Kidney (tissue), 14 donors: ENCODE data around the gene CCDC24. TPM values are rescaled to one million over a fixed set of nuclear protein-coding genes. Genes with fewer than 3 reads are reported as not detected.

ENCODE experiments used
- DNase-seq, 5 donors: peaks; one replicate each; pipeline ENCODE4 v3.0.0-alpha.2; 2013 to 2020
- FAIRE-seq: peaks from 2 replicates; lab custom pipeline; 2012; peaks lifted over from hg19 to GRCh38; lab: Jason Lieb, UNC
- H3K27ac ChIP-seq, 2 donors: one replicate each; pipeline ENCODE4 v1.7.0; 2013; ENCODE audit warnings: low read depth in 2 of 2, low read length in 2 of 2, inconsistent platforms in 1 of 2
- H3K27me3 ChIP-seq: one replicate; pipeline ENCODE4 v1.7.1; 2013; ENCODE audit warnings: low read length, inconsistent platforms; ENCODE audit not compliant: control insufficient read depth, insufficient read depth
- H3K36me3 ChIP-seq, 3 donors: one replicate each; pipeline versions ENCODE4 v1.7.0 to v1.7.1; 2013; ENCODE audit warnings: low read length in 3 of 3, control low read depth in 1 of 3, inconsistent platforms in 1 of 3; ENCODE audit not compliant: insufficient read depth in 3 of 3, control insufficient read depth in 2 of 3
- H3K4me1 ChIP-seq, 3 donors: one replicate each; pipeline versions ENCODE4 v1.7.0 to v1.7.1; 2013; ENCODE audit warnings: low read length in 3 of 3, inconsistent platforms in 1 of 3, low read depth in 1 of 3; ENCODE audit not compliant: control insufficient read depth in 2 of 3, insufficient read depth in 2 of 3
- H3K4me3 ChIP-seq, 3 donors: one replicate each; pipeline versions ENCODE4 v1.7.0 to v1.8.1; 2013; ENCODE audit warnings: low read length in 3 of 3, control low read depth in 1 of 3, inconsistent platforms in 1 of 3
- H3K9ac ChIP-seq, 3 donors: one replicate each; pipeline versions ENCODE4 v1.7.0 to v1.7.1; 2013; ENCODE audit warnings: low read length in 3 of 3, control low read depth in 1 of 3, inconsistent platforms in 1 of 3
- H3K9me3 ChIP-seq, 3 donors: one replicate each; pipeline versions ENCODE4 v1.7.0 to v1.7.1; 2013; ENCODE audit warnings: low read length in 3 of 3, control low read depth in 1 of 3, inconsistent platforms in 1 of 3; ENCODE audit not compliant: control insufficient read depth in 2 of 3, insufficient read depth in 1 of 3
- CTCF ChIP-seq: IDR thresholded peaks from 3 replicates; pipeline ENCODE4 v1.5.1; 2012; ENCODE audit warnings: mild to moderate bottlenecking, moderate library complexity, borderline replicate concordance; ENCODE audit not compliant: insufficient read depth; ENCODE audit errors: extremely low read depth
- intact Hi-C: fragments of 100-400 bp; cut with DNase I; formaldehyde crosslinking; loops from one replicate; pipeline ENCODE4 v1.11.1; 2022
- polyA plus RNA-seq: library from polyadenylated mRNA; stranded (reverse); fragments of 350-450 nt; fragmentation: Illumina TruSeq; extraction: RNeasy Lipid Tissue Mini Kit (QIAGEN cat#74804); gene quantifications from one replicate; pipeline ENCODE4 v1.2.3, GENCODE V29; 2014; ENCODE audit warnings: low read depth, low replicate concordance; ENCODE audit not compliant: insufficient read depth
- total RNA-seq: library from RNA; stranded (reverse); fragmentation: NEBNext Ultra II Directional; extraction: Animal tissue kit (Norgen Biotek cat#: 25700); gene quantifications from one replicate; pipeline ENCODE4 v1.2.1, GENCODE V29; 2021
- donor health status: control.
- donor health status: control.
- donor health status: control.
- donor health status: control.
- donor health status: control.
- donor health status: DM: yes; HTN: yes; CAD: no.
- donor health status: Normal renal cell carcinoma (clear cell type).

The CCDC24 gene
- total and polyA plus RNA-seq, 2 donors from 2014 or later: 24.3 to 35.6 TPM

GRCh38 chr1:44000122-44000665 lies 8.8 kb downstream of the CCDC24 start:
- Histone ChIP-seq H3K4me1 (peaks cover 0 to 3% (median 0%) of the 10 kb centered on the region in 3 donors), H3K9me3 (no peaks in the 10 kb centered on the region), H3K27me3 (no peaks in the 10 kb centered on the region), H3K4me3 (no peak overlapping the region), H3K27ac (no peak overlapping the region), H3K9ac (no peak overlapping the region), H3K36me3 (no peaks in the 10 kb centered on the region)
- intact Hi-C loops: no loop called here
- TF ChIP-seq CTCF: no peak
- FAIRE-seq (no peak), DNase-seq (no peak)

GRCh38 chr1:44002165-44002564 lies 10.8 kb downstream of the CCDC24 start:
- H3K36me3 ChIP-seq: no peaks in the 10 kb centered on the region

GRCh38 chr1:44002606-44003157 lies 11.3 kb downstream of the CCDC24 start:
- Histone ChIP-seq H3K27ac (no peak overlapping the region), H3K9me3 (no peaks in the 10 kb centered on the region), H3K36me3 (no peaks in the 10 kb centered on the region), H3K4me3 (no peak overlapping the region), H3K9ac (no peak overlapping the region), H3K27me3 (no peaks in the 10 kb centered on the region), H3K4me1 (peaks cover 0 to 5% (median 0%) of the 10 kb centered on the region in 3 donors)
- DNase-seq (no peak), FAIRE-seq (no peak)
- intact Hi-C loops: no loop called here
- no peak for TF ChIP-seq CTCF

More at GRCh38 chr1:44002165-44002564, 10.8 kb downstream of the CCDC24 start:
- no peak for FAIRE-seq
- Histone ChIP-seq H3K27me3 (no peaks in the 10 kb centered on the region), H3K9ac (no peak overlapping the region), H3K4me1 (peaks cover 0 to 6% (median 0%) of the 10 kb centered on the region in 3 donors), H3K27ac (no peak overlapping the region), H3K9me3 (no peaks in the 10 kb centered on the region), H3K4me3 (no peak overlapping the region)
- TF ChIP-seq CTCF: no peak
- no peak for DNase-seq
- intact Hi-C loops: no loop called here
